ENCODE results near the gene FHIT. TPM values are rescaled to one million over a fixed set of nuclear protein-coding genes. Genes with fewer than 3 reads are reported as not detected.

FHIT gene
- polyA plus RNA-seq, 1 donor from 2014 or later = 17.3 TPM

DNA sequence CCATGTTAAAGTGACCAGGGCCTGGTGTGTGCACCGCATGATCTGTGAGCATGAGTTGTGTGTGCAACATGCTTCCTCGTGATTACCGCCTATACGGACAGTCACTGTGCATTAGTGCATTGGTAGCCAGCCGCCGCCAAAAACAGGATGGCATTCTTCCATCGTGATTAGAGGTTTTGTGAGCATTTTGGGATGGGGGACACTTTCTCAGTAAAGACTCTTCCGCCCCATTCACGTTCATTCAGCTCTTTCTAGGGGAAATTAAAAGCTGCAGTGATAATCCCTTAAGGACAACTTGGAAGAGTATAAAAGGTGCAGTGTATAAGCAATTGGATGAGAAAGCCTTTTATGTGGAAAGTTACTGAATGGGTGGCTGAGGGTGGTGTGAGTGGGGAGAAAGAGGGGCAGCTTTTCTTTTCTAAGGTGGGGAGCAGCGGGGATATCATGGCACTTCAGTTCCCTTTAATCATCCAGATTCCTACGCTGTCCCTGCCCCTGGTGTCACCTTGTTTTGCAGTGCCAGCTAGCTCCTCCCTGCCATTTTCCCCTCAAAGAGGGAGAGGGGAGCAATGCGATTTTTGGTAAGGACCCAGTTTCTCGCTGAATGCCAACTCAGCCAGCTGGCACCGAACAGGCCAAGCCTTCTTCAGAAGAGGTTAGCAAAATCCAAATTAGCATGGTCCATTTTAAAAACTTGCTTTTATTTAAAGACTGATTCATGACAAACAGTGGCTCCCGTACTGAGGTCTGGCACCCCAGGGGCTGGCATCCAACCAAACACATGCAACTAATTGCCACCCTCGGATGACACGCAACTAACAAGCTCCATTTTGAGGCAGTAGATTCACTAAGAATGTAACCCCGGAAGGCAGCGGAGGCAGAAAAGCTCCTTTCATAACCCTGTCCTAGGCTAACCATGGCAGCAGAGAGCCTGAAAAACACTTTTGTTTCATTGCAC is 447.8 kb downstream of the FHIT start:
- Mint-ChIP-seq H3K9me3 (no peaks in the 10 kb centered on the region), H3K4me3 (no peak overlapping the region), H3K27me3 (no peaks in the 10 kb centered on the region), H3K36me3 (no peaks in the 10 kb centered on the region), H3K27ac (no peak overlapping the region), H3K4me1 (no peaks in the 10 kb centered on the region)

DNA sequence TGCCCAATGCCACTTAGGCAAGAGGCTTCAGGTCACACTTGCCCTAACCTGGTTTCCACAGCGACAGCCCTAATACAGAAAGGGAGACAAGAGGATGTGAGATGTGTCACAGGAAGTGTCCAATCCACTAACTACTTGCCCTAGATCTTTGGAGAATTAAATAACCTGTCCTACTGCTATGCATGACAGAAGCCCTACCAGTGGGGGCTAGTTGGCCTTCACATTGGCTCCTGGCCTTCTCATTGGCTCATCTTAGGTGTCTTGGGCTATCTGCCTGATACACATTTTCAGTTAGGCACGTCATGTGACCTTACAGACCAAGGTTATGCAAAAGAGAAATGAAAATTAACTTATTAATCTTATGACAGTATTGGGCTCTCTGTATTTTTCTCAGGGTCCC is 449.9 kb downstream of the FHIT start:
- H3K36me3 Mint-ChIP-seq = no peaks in the 10 kb centered on the region
- H3K4me1 Mint-ChIP-seq = no peaks in the 10 kb centered on the region
- no peak overlapping the region for H3K4me3 Mint-ChIP-seq
- H3K9me3 Mint-ChIP-seq = no peaks in the 10 kb centered on the region
- no peaks in the 10 kb centered on the region for H3K27me3 Mint-ChIP-seq
- no peak overlapping the region for H3K27ac Mint-ChIP-seq

DNA sequence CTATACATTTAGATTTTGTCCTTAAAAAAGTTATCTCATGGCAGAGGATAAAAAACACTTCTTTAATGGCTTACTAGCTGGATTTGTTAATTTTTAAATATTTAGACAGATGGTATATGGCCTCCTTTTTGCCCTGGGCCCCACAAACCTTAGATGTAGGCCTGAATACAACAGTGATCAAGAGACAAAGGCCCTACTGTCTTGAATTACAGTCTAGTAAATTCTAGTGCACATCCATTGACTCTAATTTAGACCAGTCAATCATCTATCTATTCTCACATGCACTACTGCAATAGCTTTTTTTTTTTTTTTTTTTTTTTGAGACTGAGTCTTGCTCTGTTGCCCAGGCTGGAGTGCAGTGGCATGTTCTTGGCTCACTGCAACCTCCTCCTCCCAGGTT is 452.8 kb downstream of the FHIT start:
- no peak overlapping the region for H3K4me3 Mint-ChIP-seq
- no peaks in the 10 kb centered on the region for H3K4me1 Mint-ChIP-seq
- no peaks in the 10 kb centered on the region for H3K9me3 Mint-ChIP-seq
- H3K27ac Mint-ChIP-seq = no peak overlapping the region
- H3K27me3 Mint-ChIP-seq = no peaks in the 10 kb centered on the region
- H3K36me3 Mint-ChIP-seq = no peaks in the 10 kb centered on the region

DNA sequence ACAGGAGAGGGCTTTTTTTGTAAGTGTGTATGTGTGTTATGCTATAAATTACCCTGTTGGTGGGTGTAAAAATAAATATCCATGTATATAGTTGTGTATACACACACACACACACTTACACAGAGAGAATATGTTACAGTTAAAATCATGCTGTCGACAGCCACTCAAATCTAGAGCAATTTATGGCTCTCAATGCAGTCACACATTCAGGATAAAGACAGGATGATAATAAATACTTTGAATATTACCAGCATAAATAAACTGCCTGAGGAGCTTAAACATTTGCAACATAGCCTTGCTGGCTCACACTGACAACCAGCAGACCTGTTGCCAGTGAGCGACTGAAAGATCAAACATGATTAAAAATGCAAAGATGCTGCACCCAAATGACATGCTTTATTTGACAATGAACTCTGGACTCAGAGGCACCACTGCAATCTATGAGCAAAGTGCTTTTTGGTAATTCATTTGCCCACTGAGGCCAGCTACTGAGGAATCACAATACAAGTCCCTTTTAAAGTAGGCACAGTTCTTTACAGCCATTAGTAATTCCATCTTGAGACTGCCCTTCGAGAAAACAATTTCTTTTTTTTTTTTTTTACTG is 458.9 kb downstream of the FHIT start:
- H3K9me3 Mint-ChIP-seq = no peaks in the 10 kb centered on the region
- no peak overlapping the region for H3K27ac Mint-ChIP-seq
- H3K4me3 Mint-ChIP-seq = no peak overlapping the region
- H3K27me3 Mint-ChIP-seq = no peaks in the 10 kb centered on the region
- H3K36me3 Mint-ChIP-seq = no peaks in the 10 kb centered on the region
- H3K4me1 Mint-ChIP-seq = no peaks in the 10 kb centered on the region

DNA sequence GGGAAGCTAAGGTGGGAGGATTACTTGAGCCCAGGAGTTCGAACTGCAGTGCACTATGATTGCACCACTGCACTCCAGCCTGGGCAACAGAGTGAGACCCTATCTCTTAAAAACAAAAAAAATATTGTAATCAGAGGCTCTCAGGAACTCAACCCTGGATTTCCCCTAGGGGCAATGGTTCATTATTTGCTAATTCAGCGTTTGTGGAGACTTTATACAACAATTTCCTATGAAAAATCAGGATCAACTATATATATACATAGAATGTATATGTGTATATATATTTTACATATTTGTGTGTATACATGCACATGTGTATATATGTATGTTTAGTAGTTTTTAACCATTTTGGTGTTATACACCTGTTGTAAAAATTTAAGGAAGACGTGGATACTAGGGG is 463.1 kb downstream of the FHIT start:
- Mint-ChIP-seq H3K36me3 (peaks cover under 1% of the 10 kb centered on the region), H3K4me1 (peaks cover 0 to under 1% (median 0%) of the 10 kb centered on the region in 3 donors), H3K27me3 (no peaks in the 10 kb centered on the region), H3K4me3 (no peak overlapping the region), H3K9me3 (peaks cover 0 to 5% (median 3%) of the 10 kb centered on the region in 3 donors), H3K27ac (no peak overlapping the region)

DNA sequence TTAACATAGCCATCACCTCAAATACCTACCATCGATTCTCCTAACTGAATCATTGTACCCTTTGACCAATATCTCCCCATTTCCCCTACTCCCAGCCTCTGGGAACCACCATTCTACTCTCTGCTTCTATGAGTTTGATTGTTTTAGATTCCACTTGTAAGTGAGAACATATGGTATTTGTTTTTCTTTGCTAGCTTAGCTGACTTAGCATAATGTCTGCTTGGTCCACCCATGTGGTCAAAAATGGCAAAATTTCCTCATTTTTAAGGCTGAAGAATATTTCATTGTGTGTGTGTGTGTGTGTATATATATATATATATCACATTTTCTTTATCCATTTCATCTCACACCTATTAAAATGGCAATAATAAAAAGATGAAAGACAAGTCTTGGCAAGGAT is 469.3 kb downstream of the FHIT start:
- Mint-ChIP-seq H3K4me3 (no peak overlapping the region), H3K9me3 (peaks cover 0 to 10% (median 4%) of the 10 kb centered on the region in 3 donors), H3K4me1 (peaks cover 0 to 1% (median 0%) of the 10 kb centered on the region in 3 donors), H3K27ac (no peak overlapping the region), H3K36me3 (peaks cover 5% of the 10 kb centered on the region), H3K27me3 (no peaks in the 10 kb centered on the region)

DNA sequence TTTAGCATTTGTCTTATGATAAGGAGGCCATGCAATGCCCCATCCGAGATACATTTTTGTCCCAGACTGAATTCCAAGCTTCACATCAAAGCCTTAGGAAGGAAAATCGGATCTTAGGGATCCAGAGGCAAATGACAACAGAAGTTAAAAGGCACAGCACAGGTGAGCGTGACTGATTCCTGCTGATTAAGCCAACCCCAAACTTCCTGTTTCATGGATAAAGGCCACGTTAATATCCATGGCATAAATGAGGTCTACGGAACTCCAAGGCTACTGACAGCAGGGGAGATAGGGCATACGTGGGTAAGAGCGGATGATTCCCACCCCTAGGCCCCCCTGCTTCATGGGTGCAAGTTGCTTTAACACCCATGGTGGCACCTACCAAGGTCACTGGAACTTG is 471.6 kb downstream of the FHIT start:
- H3K4me3 Mint-ChIP-seq = no peak overlapping the region
- peaks cover 5% of the 10 kb centered on the region for H3K36me3 Mint-ChIP-seq
- no peaks in the 10 kb centered on the region for H3K27me3 Mint-ChIP-seq
- H3K9me3 Mint-ChIP-seq = peaks cover 4 to 5% (median 5%) of the 10 kb centered on the region in 3 donors
- H3K27ac Mint-ChIP-seq = no peak overlapping the region
- H3K4me1 Mint-ChIP-seq = peaks cover 0 to 1% (median 0%) of the 10 kb centered on the region in 3 donors

DNA sequence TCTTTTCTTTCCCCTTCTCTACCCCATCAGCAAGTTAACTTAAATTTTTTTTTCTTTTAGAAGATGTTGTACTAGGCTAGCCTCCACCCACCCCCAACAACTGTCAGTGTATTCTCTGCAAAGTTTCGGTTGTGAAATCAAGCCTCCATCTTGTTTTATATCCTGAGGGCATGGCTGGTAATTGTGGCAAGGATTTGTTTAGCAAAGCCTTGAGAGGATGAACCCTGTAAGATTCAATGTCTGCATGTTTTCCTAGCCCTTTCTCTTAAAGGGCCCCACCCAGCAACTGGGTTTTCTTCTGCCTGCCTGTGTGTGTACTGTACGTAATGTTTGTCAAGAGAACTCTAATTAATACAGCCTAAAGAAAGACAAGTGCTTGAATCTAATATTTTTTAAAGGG is 475.3 kb downstream of the FHIT start:
- Mint-ChIP-seq H3K36me3 (peaks cover 3% of the 10 kb centered on the region), H3K27ac (no peak overlapping the region), H3K4me3 (no peak overlapping the region), H3K27me3 (no peaks in the 10 kb centered on the region), H3K9me3 (peaks cover 0 to 5% (median 0%) of the 10 kb centered on the region in 3 donors), H3K4me1 (no peaks in the 10 kb centered on the region)

DNA sequence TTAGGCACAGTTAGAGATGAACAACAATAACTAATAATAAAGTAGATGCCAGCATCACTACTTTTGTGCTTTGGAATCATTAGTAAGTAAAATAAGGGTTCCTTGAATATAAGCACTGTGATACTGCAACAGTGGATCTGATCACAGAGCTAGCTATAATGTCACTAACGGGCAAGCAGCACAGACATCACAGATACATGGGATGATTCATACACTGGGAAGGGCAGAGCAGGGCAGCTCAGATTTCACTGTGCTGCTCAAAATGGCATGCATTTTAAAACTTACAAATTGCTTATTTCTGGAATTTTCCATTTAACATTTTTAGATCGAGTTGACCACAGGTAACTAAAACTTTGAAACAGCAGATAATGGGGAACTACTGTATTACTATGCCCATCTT is 476.6 kb downstream of the FHIT start:
- Mint-ChIP-seq H3K27me3 (no peaks in the 10 kb centered on the region), H3K36me3 (peaks cover 2% of the 10 kb centered on the region), H3K9me3 (peaks cover 0 to 5% (median 0%) of the 10 kb centered on the region in 3 donors), H3K27ac (no peak overlapping the region), H3K4me1 (no peaks in the 10 kb centered on the region), H3K4me3 (no peak overlapping the region)

DNA sequence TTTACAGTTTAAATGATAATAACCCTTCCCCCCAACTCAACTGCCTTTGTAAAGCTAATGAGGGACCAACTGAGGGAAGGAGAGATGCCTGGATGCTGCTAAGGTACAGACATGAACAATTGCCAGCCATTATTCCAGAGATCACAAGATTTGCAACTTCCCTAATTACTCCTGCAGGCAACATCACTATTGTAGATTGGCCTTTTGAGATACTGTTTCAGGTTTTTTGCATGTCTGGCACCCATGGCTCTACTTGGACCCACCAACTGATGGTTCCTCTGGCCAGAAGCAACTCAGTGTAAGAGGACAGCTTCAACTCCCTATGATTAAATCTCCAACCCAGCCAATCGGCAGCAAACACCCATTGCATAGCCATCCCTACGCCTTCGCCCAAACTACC is 478.7 kb downstream of the FHIT start:
- Mint-ChIP-seq H3K27ac (no peak overlapping the region), H3K9me3 (peaks cover 0 to 5% (median 0%) of the 10 kb centered on the region in 3 donors), H3K27me3 (no peaks in the 10 kb centered on the region), H3K4me3 (no peak overlapping the region), H3K4me1 (no peaks in the 10 kb centered on the region), H3K36me3 (peaks cover 2% of the 10 kb centered on the region)

DNA sequence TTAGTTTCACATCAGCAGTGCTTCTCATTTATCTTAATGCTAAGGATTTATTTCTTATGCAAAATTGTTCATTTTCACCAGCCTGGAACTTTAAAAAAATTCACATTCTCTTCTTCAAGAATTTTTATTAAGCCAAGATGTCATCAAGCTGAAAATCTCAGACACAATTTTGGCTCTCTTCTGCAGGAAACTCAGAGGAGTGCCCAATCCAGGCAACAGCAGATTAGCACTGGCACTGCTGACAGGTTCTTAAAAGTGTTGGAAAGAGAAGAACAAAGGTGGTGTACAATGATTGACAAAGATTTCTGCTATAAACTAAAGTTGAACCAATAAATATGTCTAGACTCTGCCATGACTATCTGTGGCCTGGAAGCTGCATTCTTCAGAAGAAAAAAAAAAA is 479.5 kb downstream of the FHIT start:
- H3K36me3 Mint-ChIP-seq = peaks cover 2% of the 10 kb centered on the region
- peaks cover 0 to 5% (median 0%) of the 10 kb centered on the region in 3 donors for H3K9me3 Mint-ChIP-seq
- no peak overlapping the region for H3K4me3 Mint-ChIP-seq
- no peaks in the 10 kb centered on the region for H3K4me1 Mint-ChIP-seq
- H3K27ac Mint-ChIP-seq = no peak overlapping the region
- H3K27me3 Mint-ChIP-seq = no peaks in the 10 kb centered on the region

DNA sequence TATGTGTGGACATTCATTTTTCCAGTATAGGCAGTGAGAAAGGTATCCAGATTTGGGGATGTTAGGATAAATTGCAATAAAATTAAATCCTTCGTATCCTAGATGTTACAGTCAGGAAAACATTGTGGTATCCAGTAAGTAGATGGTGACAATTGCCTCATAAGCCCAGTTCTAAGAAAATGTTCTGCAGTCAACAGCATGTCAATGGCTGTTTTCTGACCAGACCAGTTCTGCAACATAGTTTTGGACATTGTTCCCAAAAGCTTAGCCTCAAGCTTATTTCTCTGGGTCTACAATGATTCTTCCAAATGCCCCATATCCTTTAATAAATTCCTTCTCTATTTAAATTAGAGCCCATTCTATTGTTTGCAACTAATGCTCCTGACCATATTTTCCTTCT is 480.7 kb downstream of the FHIT start:
- peaks cover 0 to under 1% (median 0%) of the 10 kb centered on the region in 3 donors for H3K9me3 Mint-ChIP-seq
- no peaks in the 10 kb centered on the region for H3K27me3 Mint-ChIP-seq
- H3K4me3 Mint-ChIP-seq = no peak overlapping the region
- no peaks in the 10 kb centered on the region for H3K4me1 Mint-ChIP-seq
- H3K27ac Mint-ChIP-seq = no peak overlapping the region
- H3K36me3 Mint-ChIP-seq = peaks cover 2% of the 10 kb centered on the region

DNA sequence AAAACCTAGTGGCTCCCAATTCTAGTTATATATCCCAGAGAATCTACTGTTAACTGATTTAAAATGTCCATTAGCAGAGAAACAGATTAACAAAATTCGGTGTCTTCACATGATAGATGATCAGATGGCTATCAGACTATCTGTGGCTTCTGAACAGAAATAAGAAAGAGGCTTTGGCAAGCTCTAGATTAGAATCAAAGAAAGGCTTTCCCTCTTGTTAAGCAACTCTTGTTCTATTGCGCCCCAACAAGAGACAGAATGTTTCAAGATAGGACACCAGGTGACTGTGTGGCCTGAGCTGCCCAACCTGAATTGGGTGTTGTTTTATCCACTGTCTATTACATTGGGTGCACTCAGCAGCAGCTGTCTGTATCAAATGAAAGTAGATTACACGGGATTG is 483.7 kb downstream of the FHIT start:
- no peaks in the 10 kb centered on the region for H3K9me3 Mint-ChIP-seq

DNA sequence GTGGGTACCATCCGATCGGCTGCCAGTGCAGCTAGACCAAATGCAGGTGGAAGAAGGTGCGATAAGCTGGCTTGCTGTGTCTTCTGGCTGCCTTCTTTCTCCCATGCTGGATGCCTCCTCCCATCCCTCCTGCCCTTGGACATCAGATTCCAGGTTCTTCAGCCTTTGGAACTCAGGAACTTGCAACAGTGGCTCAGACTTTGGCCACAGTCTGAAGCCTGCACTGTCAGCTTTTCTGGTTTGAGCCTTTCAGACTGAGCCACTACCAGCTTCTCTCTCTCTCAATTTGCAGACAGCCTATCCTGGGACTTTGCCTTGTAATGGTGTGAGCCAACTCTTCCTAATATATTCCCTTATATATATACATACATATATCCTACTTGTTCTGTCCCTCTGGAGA is 485.5 kb downstream of the FHIT start:
- H3K27ac Mint-ChIP-seq = no peak overlapping the region
- H3K4me1 Mint-ChIP-seq = no peaks in the 10 kb centered on the region
- H3K36me3 Mint-ChIP-seq = no peaks in the 10 kb centered on the region

More for the DNA sequence above, 483.7 kb downstream of the FHIT start:
- Mint-ChIP-seq H3K4me1 (no peaks in the 10 kb centered on the region), H3K4me3 (no peak overlapping the region), H3K27ac (no peak overlapping the region), H3K27me3 (no peaks in the 10 kb centered on the region), H3K36me3 (no peaks in the 10 kb centered on the region)

DNA sequence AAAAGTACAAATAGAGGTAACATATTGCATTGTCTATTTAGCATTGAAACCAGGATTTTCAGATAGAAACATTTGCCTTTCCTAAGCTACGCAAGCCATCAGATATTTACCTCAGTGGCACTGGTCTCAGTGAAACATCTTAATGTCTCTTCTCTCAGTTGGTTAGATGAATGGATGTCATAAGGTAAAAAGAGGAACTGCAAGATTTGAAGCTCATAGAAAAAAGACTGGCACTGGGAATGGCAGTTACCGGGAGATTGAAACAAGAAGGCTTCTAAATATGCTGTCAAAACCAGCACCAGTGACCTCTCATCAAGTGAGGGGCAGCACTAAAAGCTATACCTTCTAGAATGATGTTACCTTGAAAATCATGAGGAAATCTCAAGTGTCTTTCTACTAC is 486.4 kb downstream of the FHIT start:
- no peaks in the 10 kb centered on the region for H3K27me3 Mint-ChIP-seq
- no peak overlapping the region for H3K27ac Mint-ChIP-seq
- no peaks in the 10 kb centered on the region for H3K9me3 Mint-ChIP-seq
- H3K4me3 Mint-ChIP-seq = no peak overlapping the region
- H3K4me1 Mint-ChIP-seq = peaks cover 0 to under 1% (median 0%) of the 10 kb centered on the region in 3 donors
- H3K36me3 Mint-ChIP-seq = no peaks in the 10 kb centered on the region

More for the DNA sequence above, 485.5 kb downstream of the FHIT start:
- H3K4me3 Mint-ChIP-seq = no peak overlapping the region
- H3K9me3 Mint-ChIP-seq = no peaks in the 10 kb centered on the region
- H3K27me3 Mint-ChIP-seq = no peaks in the 10 kb centered on the region

All from IgD-negative memory B cell (primary cell).